Measurements from ENCODE around the gene VPS36. TPM values are rescaled to one million over a fixed set of nuclear protein-coding genes. Genes with fewer than 3 reads are reported as not detected.

Gene VPS36
- polyA plus RNA-seq, 1 donor from 2014 or later, result 85.4 TPM

- no peak for TF ChIP-seq MXI1 (conservative IDR thresholded peaks at IDR 0.05; ENCODE audit: poor library complexity, severe bottlenecking)
- TF ChIP-seq REST (IDR thresholded peaks at IDR 0.05; ENCODE audit: borderline replicate concordance), result no peak
- no peak for TF ChIP-seq SMC3 (conservative IDR thresholded peaks at IDR 0.05; ENCODE audit: poor library complexity)
- no peak for TF ChIP-seq POLR2AphosphoS5 (IDR thresholded peaks at IDR 0.05)
- no peak for TF ChIP-seq EZH2 (IDR thresholded peaks at IDR 0.05; ENCODE audit: borderline replicate concordance, insufficient read depth, low read length, poor library complexity, severe bottlenecking)
- no peak for TF ChIP-seq RAD21 (conservative IDR thresholded peaks at IDR 0.05)
- TF ChIP-seq EP300 (conservative IDR thresholded peaks at IDR 0.05; ENCODE audit: poor library complexity, severe bottlenecking), result no peak
- TF ChIP-seq CTCF (IDR thresholded peaks at IDR 0.05; ENCODE audit: poor library complexity, severe bottlenecking), result no peak
- no peak for TF ChIP-seq TAF1 (IDR thresholded peaks at IDR 0.05; ENCODE audit: low read depth)
- peaks cover 30% of the 10 kb centered on the region for H3K79me2 ChIP-seq (replicated peaks; ENCODE audit: insufficient read depth, low read length)
- H3K9me3 ChIP-seq (ENCODE audit: low read length), result no peaks in the 10 kb centered on the region
- H3K4me3 ChIP-seq (ENCODE audit: low read length), result no peak overlapping the region
- H3K27me3 ChIP-seq (ENCODE audit: insufficient read depth, low read depth, low read length), result no peaks in the 10 kb centered on the region
- no peaks in the 10 kb centered on the region for H3K9me2 ChIP-seq (ENCODE audit: insufficient read depth, low read length)
- H3K27ac ChIP-seq (ENCODE audit: low read length), result no peak overlapping the region
- no peaks in the 10 kb centered on the region for H3K36me3 ChIP-seq (ENCODE audit: insufficient read depth, low read length)
- H4K20me1 ChIP-seq (ENCODE audit: insufficient read depth), result no peaks in the 10 kb centered on the region
- no peak overlapping the region for H3K9ac ChIP-seq (ENCODE audit: low read length)
- H2AFZ ChIP-seq (ENCODE audit: low read depth, low read length), result no peak overlapping the region
- no peak overlapping the region for H3K4me2 ChIP-seq (ENCODE audit: low read length)
- no peaks in the 10 kb centered on the region for H3F3A ChIP-seq (ENCODE audit: insufficient read depth, low read length, poor library complexity, severe bottlenecking)
These were observed 10.8 kb upstream of the VPS36 start for GRCh38 chr13:52461265-52461664.

- Histone ChIP-seq H3K4me2 (ENCODE audit: low read length) (no peak overlapping the region), H3K36me3 (ENCODE audit: insufficient read depth, low read length) (no peaks in the 10 kb centered on the region), H3K27ac (ENCODE audit: low read length) (no peak overlapping the region), H3K27me3 (ENCODE audit: insufficient read depth, low read depth, low read length) (no peaks in the 10 kb centered on the region), H3F3A (ENCODE audit: insufficient read depth, low read length, poor library complexity, severe bottlenecking) (no peaks in the 10 kb centered on the region), H3K9ac (ENCODE audit: low read length) (no peak overlapping the region), H3K9me3 (ENCODE audit: low read length) (no peaks in the 10 kb centered on the region), H3K4me3 (ENCODE audit: low read length) (no peak overlapping the region), H3K9me2 (ENCODE audit: insufficient read depth, low read length) (no peaks in the 10 kb centered on the region), H4K20me1 (ENCODE audit: insufficient read depth) (no peaks in the 10 kb centered on the region), H3K79me2 (replicated peaks; ENCODE audit: insufficient read depth, low read length) (peaks cover 31% of the 10 kb centered on the region), H2AFZ (ENCODE audit: low read depth, low read length) (no peak overlapping the region)
- TF ChIP-seq REST (IDR thresholded peaks at IDR 0.05; ENCODE audit: borderline replicate concordance) (no peak), MXI1 (conservative IDR thresholded peaks at IDR 0.05; ENCODE audit: poor library complexity, severe bottlenecking) (no peak), EZH2 (IDR thresholded peaks at IDR 0.05; ENCODE audit: borderline replicate concordance, insufficient read depth, low read length, poor library complexity, severe bottlenecking) (no peak), SMC3 (conservative IDR thresholded peaks at IDR 0.05; ENCODE audit: poor library complexity) (no peak), RAD21 (conservative IDR thresholded peaks at IDR 0.05) (no peak), TAF1 (IDR thresholded peaks at IDR 0.05; ENCODE audit: low read depth) (no peak), EP300 (conservative IDR thresholded peaks at IDR 0.05; ENCODE audit: poor library complexity, severe bottlenecking) (no peak), CTCF (IDR thresholded peaks at IDR 0.05; ENCODE audit: poor library complexity, severe bottlenecking) (no peak), POLR2AphosphoS5 (IDR thresholded peaks at IDR 0.05) (no peak)
These were observed 9.2 kb upstream of the VPS36 start for GRCh38 chr13:52459668-52460067.
